PC-9 (cell line): ENCODE data around the gene LYRM2. TPM values are rescaled to one million over a fixed set of nuclear protein-coding genes. Genes with fewer than 3 reads are reported as not detected.

Experiments used
- BruUV-seq: library from RNA; stranded (reverse); fragments of 400-500 nt; replicated peaks from 2 replicates; lab custom pipeline; 2021; lab: Mats Ljungman, UMichigan
- CTCF ChIA-PET: fragments of 300-600 bp; sonication (Branson Sonifier 250); formaldehyde crosslinking; loops from one replicate; lab custom pipeline; 2022; ENCODE audit warnings: antibody characterized with exemption; lab: Charles Lee
- POLR2A ChIA-PET: fragments of 300-600 bp; sonication (Branson Sonifier 250); formaldehyde crosslinking; loops from one replicate; lab custom pipeline; 2022; ENCODE audit warnings: antibody characterized with exemption; ENCODE audit not compliant: unreplicated experiment; lab: Charles Lee
- DNase-seq, 2 experiments: peaks; one replicate each; pipeline versions ENCODE4 v3.0.0 to v3.0.0-alpha.2; 2015 to 2022; ENCODE audit warnings: mixed read lengths in 1 of 2
- H2AFZ ChIP-seq: fragments of 200-600 bp; sonication (generic); 2 replicates; pipeline ENCODE4 v1.8.1; 2017; ENCODE audit warnings: antibody characterized with exemption
- H3F3A ChIP-seq: fragments of 200-600 bp; sonication (generic); 2 replicates; pipeline ENCODE4 v1.8.1; 2017; ENCODE audit warnings: antibody characterized with exemption, mild to moderate bottlenecking, low read depth; ENCODE audit not compliant: insufficient read depth
- H3K27ac ChIP-seq: fragments of 200-600 bp; sonication (generic); 2 replicates; pipeline ENCODE4 v1.6.1; 2016; ENCODE audit warnings: mixed run types
- H3K27me3 ChIP-seq: fragments of 200-600 bp; sonication (generic); 2 replicates; pipeline ENCODE4 v1.6.1; 2016; ENCODE audit warnings: low read depth, mixed run types; ENCODE audit not compliant: insufficient read depth
- H3K36me3 ChIP-seq: fragments of 200-600 bp; sonication (generic); 2 replicates; pipeline ENCODE4 v1.6.1; 2016; ENCODE audit warnings: low read depth, mixed run types
- H3K4me1 ChIP-seq: fragments of 200-600 bp; sonication (generic); replicated peaks from 2 replicates; pipeline ENCODE4 v1.6.1; 2016; ENCODE audit warnings: mixed run types; ENCODE audit not compliant: insufficient read depth
- H3K4me2 ChIP-seq: fragments of 200-600 bp; sonication (generic); 2 replicates; pipeline ENCODE4 v1.6.1; 2017; ENCODE audit warnings: mixed run types
- H3K4me3 ChIP-seq: fragments of 200-600 bp; sonication (generic); 2 replicates; pipeline ENCODE4 v1.6.1; 2016; ENCODE audit warnings: mixed run types
- H3K79me2 ChIP-seq: fragments of 200-600 bp; sonication (generic); 2 replicates; pipeline ENCODE4 v1.6.1; 2017; ENCODE audit warnings: low read depth, mixed run types
- H3K9me2 ChIP-seq: fragments of 200-600 bp; sonication (generic); 2 replicates; pipeline ENCODE4 v1.8.1; 2017; ENCODE audit warnings: mild to moderate bottlenecking; ENCODE audit not compliant: insufficient read depth
- H3K9me3 ChIP-seq: fragments of 200-600 bp; sonication (generic); 2 replicates; pipeline ENCODE4 v1.8.1; 2016; ENCODE audit warnings: low read depth; ENCODE audit not compliant: insufficient read depth
- H4K20me1 ChIP-seq: fragments of 200-600 bp; sonication (generic); 2 replicates; pipeline ENCODE4 v1.8.1; 2017; ENCODE audit not compliant: insufficient read depth
- EZH2 ChIP-seq: fragments of 200-600 bp; sonication (generic); IDR thresholded peaks from 2 replicates; pipeline ENCODE4 v1.8.0; 2017; ENCODE audit warnings: antibody characterized with exemption, low read depth
- intact Hi-C: fragments of 100-400 bp; cut with micrococcal nuclease; formaldehyde crosslinking; loops from one replicate; pipeline ENCODE4 v1.10.0; 2022; ENCODE audit not compliant: unreplicated experiment
- total RNA-seq: library from RNA; stranded (reverse); gene quantifications from 2 replicates; pipeline ENCODE4 v1.2.3, GENCODE V29; 2021
- TF ChIP-seq, protein P1 (sequence below): fragments of 200-600 bp; sonication (generic); conservative IDR thresholded peaks from 2 replicates; pipeline ENCODE4 v1.6.1; 2017; ENCODE audit warnings: mixed run types, antibody characterized with exemption, mild to moderate bottlenecking, moderate library complexity

Gene LYRM2
- total RNA-seq, 1 experiment from 2014 or later: 24.2 TPM

DNA sequence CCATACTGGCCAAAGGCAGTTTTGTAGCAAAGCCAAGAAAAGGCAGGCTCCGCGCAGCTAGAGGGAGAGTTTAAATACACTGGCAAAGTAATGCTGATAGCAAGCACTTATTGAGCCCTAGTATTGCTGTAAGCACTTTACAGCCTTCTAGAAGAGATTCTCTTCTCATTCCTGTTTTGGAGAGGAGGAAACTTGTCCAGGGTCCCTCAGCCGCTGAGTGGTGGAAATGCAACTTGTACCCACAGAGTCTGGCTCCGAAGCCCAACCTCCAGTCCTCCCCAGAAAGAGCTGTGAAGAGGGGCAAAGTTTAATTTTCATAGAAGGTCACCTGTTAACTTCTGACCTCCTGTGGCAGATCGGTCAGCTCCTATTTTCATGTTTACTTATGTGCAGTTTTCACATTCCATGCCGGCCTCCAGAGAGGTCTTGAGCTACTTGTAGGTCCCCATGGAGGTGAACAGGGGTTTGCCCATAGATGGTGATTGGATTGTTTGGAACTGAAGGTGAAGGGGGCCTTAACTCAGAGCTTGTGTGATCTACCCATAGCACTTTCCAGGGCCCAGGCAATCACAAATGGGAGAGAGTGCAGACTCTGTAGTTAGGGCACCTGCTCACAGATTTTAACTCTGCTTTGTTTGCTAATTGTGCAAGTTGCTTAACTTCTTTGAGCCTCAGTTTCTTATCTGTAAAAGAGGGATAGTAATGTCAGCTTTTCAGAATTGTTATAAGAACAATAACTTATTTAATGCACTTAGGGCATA, 70.7 kb downstream of the LYRM2 start:
- no peak for DNase-seq
- no peaks in the 10 kb centered on the region for H3K36me3 ChIP-seq
- no peaks in the 10 kb centered on the region for H3K79me2 ChIP-seq
- no peaks in the 10 kb centered on the region for H3K27me3 ChIP-seq
- no peak for TF ChIP-seq EZH2
- TF ChIP-seq, protein P1, sequence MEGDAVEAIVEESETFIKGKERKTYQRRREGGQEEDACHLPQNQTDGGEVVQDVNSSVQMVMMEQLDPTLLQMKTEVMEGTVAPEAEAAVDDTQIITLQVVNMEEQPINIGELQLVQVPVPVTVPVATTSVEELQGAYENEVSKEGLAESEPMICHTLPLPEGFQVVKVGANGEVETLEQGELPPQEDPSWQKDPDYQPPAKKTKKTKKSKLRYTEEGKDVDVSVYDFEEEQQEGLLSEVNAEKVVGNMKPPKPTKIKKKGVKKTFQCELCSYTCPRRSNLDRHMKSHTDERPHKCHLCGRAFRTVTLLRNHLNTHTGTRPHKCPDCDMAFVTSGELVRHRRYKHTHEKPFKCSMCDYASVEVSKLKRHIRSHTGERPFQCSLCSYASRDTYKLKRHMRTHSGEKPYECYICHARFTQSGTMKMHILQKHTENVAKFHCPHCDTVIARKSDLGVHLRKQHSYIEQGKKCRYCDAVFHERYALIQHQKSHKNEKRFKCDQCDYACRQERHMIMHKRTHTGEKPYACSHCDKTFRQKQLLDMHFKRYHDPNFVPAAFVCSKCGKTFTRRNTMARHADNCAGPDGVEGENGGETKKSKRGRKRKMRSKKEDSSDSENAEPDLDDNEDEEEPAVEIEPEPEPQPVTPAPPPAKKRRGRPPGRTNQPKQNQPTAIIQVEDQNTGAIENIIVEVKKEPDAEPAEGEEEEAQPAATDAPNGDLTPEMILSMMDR: no peak
- H3K27ac ChIP-seq: no peak overlapping the region
- H3K4me1 ChIP-seq: no peaks in the 10 kb centered on the region
- H3F3A ChIP-seq: no peaks in the 10 kb centered on the region
- no peak overlapping the region for H2AFZ ChIP-seq
- BruUV-seq: no TSS peak
- no peaks in the 10 kb centered on the region for H4K20me1 ChIP-seq
- no peaks in the 10 kb centered on the region for H3K9me2 ChIP-seq
- no peaks in the 10 kb centered on the region for H3K9me3 ChIP-seq
- H3K4me2 ChIP-seq: no peak overlapping the region
- POLR2A ChIA-PET: interaction anchor here (0.5 kb wide), 1 partner anchor 264 kb away, joined by 9 read pairs; no protein-coding TSS in a partner anchor
- CTCF ChIA-PET: no interaction called here
- intact Hi-C loops: no loop called here
- no peak overlapping the region for H3K4me3 ChIP-seq

DNA sequence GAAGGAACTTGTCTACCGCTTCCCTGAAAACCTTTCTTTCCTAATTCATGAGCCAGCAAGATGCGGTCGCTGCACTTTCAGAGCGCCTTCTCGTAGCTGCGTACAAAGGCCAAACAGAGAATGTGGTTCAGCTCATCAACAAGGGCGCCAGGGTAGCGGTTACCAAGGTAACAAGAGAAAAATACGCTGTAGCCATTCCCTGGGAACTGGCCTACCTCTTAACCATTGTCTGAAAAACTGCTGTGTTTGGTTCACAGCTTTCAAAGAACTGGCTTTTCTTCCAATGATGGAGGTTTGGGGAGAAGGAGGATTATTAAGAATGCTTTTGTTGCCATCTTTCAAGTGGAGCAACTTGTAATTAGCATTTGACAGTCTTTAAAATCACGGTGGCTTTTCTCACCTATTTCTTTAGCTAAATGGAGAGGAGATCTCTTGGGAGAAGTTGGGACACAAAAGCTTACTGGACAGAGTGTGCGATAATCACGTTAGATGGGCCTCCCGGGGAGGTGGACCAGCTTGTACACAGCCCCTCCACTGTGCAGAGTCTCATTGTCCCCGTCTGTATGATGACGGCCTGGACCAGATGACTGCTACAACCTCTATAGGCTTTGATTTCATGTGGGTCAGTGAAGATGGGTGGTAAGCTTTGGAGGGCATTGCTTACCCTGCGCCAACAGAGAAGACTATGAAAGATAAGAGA, 71.5 kb downstream of the LYRM2 start:
- intact Hi-C loops: no loop called here
- no peak overlapping the region for H2AFZ ChIP-seq
- H3K4me2 ChIP-seq: no peak overlapping the region
- DNase-seq: no peak
- CTCF ChIA-PET: no interaction called here
- POLR2A ChIA-PET: interaction anchor here (0.5 kb wide), 1 partner anchor 265 kb away, joined by 9 read pairs; no protein-coding TSS in a partner anchor
- H3K9me2 ChIP-seq: no peaks in the 10 kb centered on the region
- TF ChIP-seq, protein P1: no peak
- no peak for TF ChIP-seq EZH2
- H3K36me3 ChIP-seq: no peaks in the 10 kb centered on the region
- H3K4me3 ChIP-seq: no peak overlapping the region
- H3K27ac ChIP-seq: no peak overlapping the region
- H3F3A ChIP-seq: no peaks in the 10 kb centered on the region
- BruUV-seq: no TSS peak
- no peaks in the 10 kb centered on the region for H4K20me1 ChIP-seq
- H3K4me1 ChIP-seq: no peaks in the 10 kb centered on the region
- H3K9me3 ChIP-seq: no peaks in the 10 kb centered on the region
- H3K79me2 ChIP-seq: no peaks in the 10 kb centered on the region
- H3K27me3 ChIP-seq: no peaks in the 10 kb centered on the region

DNA sequence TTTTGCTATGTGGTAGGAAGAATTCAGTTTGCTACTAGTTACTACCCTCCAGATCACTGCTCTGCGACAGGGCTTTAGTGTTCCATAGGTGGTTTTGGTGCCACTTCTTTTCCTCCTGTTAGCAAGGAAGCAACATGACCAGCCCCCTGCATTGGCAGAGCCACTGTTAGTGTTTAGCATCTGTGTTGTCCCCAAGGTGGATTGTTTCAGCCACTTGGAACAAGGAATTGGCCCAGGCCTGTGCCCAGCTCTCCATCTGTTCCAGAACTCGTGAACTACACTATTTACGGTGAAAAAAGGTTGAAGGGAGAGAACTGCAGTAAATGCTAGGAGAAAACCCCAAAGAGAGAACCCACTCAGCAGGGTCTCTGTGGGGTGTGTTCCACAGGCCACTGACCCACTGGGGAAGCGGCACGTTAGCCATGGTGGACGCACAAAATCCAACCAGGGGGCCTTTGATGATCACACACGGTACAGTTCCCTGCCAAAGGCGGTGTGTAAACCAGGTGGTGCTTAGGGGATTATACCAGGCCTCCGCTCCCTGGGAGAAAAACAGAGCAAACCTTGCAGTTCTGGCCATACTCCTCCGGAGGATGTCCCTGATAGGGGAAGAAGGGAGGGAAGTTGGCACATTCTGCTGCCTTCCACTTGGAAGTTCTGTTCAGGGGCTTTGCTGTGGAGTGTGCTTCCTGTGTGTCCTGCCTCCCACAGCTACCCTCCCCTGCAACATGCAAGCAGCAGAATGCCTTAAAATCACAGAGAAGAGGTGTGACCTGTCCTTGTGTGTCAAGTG, 72.3 kb downstream of the LYRM2 start:
- Histone ChIP-seq H3K27ac (no peak overlapping the region), H3K4me1 (no peaks in the 10 kb centered on the region), H3K36me3 (no peaks in the 10 kb centered on the region), H3K4me3 (no peak overlapping the region), H3K9me3 (no peaks in the 10 kb centered on the region), H3K79me2 (no peaks in the 10 kb centered on the region), H3F3A (no peaks in the 10 kb centered on the region), H4K20me1 (no peaks in the 10 kb centered on the region), H3K27me3 (no peaks in the 10 kb centered on the region), H3K9me2 (no peaks in the 10 kb centered on the region), H2AFZ (no peak overlapping the region), H3K4me2 (no peak overlapping the region)
- intact Hi-C loops: no loop called here
- TF ChIP-seq, protein P1: no peak
- no peak for TF ChIP-seq EZH2
- POLR2A ChIA-PET: no interaction called here
- BruUV-seq: no TSS peak
- CTCF ChIA-PET: no interaction called here
- no peak for DNase-seq
